ENCODE data around the gene CNOT1.
A peak's percentile ranks its signal among the peaks of the same experiment; 100 is the strongest.
"Not testable (repeated sequence)": the region's sequence is repeated elsewhere in the genome, so short reads cannot be mapped to it uniquely, and the experiment has no call there.

Gene CNOT1

DNA sequence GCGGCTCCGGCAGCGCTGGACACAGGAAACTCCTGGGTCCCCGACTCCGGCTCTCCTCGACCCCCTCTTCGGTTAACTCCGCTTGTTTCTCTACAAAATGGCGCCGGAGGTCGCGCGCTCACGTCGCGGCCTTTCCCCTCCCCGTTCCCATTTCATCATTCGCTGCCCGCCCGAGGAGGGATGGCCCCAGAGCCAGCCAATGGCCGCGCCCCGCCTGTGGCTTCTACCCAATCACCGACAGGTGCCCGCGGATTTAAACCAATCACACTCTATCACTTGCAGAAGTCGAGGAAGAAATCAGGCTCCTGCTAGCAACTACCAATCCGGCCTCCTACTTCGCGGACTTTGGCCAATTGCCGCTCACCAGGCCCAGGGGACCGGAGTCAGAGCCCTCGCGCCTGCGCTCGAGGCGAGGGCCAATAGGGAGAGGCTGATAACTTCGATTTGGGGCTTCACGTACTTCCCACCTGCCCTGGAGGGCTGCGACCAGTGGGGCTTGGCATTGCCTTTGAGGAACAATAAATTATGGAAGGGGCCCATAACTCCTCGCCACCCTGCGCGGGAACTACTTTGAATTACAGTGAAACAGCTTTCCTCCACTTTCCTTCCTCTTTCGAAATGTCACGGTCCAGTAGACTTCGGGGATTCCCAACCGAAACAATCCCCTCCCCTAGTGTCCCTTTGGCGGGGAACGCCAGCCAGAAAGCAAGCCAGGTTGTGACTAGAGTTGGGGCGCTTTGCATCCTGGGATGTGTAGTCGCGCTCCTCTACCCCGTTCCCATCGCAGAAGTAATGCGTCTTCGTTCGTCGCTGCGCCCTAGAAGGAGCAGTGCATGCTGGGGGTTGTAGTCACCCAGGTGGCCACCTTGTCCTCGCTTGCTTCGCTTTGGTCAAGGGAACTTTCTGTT, at the start of gene CNOT1:
CNOT1 (minus strand) TSS at position 94 of the 908 bp plus-strand sequence. CDS start 30,489 bp downstream, outside the sequence.
- DNase-seq: peak; percentile 98

DNA sequence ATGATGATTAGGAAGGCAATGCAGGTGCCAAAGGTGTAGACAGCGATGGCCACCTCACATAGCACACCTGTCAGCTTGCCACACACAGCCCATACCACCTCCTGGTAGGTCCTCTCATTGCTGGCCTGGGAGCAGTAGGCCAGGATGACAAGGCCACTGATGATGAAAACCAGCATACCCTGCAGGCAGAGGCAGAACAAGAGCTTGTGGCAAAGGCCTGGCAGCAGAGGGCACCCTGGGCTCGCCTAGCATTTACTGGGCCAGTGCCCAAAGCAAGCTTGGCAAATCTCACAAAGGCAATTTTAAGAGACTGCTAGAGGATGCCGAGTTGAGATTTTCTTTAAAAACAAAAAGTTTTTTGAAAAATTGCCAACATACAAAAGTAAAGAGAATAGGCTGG, 49.1 kb upstream of the CNOT1 start:
- DNase-seq: peak; percentile 23

GRCh38 chr16:58678269-58678668, 48.6 kb upstream of the CNOT1 start:
- no peak for DNase-seq

GRCh38 chr16:58670946-58671583, 41.4 kb upstream of the CNOT1 start:
- no peak for DNase-seq

DNA sequence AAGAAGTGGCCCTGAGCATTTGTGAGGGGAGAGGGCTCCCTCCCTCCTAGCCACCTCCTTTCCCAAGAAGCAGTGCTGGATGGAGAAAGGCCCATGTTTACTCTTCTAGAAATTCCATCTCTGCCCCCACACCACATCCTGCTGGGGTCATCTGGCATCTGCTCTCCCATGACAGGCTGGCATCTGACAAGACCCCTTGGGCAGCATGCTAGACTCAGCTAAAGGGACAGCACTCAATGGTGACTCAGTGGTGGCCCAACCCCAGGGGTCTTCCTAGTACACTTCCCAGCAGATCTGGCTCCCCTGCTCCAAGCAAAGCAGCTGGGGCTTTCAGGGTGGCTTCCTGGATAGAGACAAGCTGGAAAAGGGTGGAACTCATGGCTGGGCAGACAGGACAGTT, 40.6 kb upstream of the CNOT1 start:
- no peak for DNase-seq

GRCh38 chr16:58665200-58665599, 35.6 kb upstream of the CNOT1 start:
- no peak for DNase-seq

GRCh38 chr16:58661199-58661830, 31.7 kb upstream of the CNOT1 start:
- peak; percentile 89 for DNase-seq

DNA sequence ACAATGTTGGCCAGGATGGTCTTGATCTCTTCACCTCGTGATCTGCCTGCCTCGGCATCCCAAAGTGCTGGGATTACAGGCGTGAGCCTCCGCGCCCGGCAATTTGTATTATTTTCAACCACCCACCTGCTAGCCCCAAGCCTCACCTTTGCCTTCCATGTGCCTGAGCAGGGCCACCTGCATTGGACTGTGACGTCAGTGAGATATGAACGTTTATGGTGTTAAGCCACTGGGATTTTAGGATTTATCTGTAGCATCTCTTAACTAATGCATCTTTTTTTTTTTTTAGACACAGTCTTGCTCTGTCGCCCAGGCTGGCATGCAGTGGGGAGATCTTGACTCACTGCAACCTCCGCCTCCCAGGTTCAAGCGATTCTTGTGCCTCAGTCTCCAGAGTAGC, 30.3 kb upstream of the CNOT1 start:
- not testable (repeated sequence) for DNase-seq

GRCh38 chr16:58658796-58659211, 29.2 kb upstream of the CNOT1 start:
- DNase-seq: no peak

DNA sequence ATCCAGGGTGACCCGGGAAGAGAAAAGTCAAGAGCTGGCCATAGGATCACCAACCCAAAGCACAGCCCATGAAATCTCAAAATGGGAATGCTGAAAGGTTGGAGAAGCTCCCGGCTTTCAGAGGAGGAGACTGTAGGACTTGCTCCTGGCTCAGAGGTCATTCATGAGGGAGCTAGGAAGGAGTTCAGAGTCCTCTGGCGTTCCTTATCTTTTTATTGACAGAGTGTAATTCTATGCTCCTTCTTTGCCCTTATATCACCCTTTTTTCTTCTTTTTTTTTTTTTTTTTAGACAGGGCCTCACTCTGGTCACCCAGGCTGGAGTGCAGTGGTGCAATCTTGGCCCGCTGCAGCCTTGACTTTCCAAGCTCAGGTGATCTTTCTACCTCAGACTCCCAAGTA, 27.3 kb upstream of the CNOT1 start:
- no peak for DNase-seq

DNA sequence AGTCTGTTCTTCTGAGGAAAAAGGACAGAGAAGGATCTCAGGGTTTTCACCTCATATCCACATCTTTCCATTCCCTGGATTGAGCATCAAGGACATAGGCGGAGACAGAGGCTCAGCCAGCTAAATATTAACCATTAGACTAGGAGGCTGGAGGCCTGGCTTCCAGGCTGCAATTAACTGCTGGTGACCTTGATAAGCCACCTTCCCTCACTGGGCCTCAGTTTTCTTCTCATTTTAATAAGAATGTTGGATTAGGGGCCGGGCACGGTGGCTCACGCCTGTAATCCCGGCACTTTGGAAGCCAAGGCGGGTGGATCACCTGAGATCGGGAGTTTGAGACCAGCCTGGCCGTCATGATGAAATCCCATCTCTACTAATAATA, 25.6 kb upstream of the CNOT1 start:
- peak; percentile 9 for DNase-seq

- no peak for DNase-seq
These were observed 25.1 kb upstream of the CNOT1 start for GRCh38 chr16:58654560-58655214.

- DNase-seq: no peak
These were observed 23.1 kb upstream of the CNOT1 start for GRCh38 chr16:58652741-58653140.

- no peak for DNase-seq
These were observed 22.3 kb upstream of the CNOT1 start for GRCh38 chr16:58651965-58652348.

- no peak for DNase-seq
These were observed 20.1 kb upstream of the CNOT1 start for GRCh38 chr16:58649707-58650106.

DNA sequence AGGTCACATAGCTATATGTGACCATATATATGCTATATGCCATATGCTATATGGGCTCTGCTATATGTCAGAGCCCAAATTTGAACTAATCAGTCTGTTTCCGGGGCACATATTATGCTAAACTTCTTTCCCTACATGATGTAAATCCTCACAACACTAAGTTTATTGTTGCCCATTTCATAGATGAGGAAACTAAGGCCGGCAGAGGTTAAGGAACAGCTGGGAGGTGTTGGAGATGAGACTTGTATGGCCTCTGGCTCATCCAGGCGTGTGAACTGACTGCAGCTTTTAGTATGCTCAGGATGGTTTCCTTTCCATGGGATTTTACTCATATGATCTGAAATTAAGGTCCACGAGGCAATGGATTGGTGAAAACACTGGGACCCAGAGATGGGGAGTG, 17.5 kb upstream of the CNOT1 start:
- no peak for DNase-seq

GRCh38 chr16:58644765-58645487, 15.3 kb upstream of the CNOT1 start:
- DNase-seq: peak; percentile 46

GRCh38 chr16:58644108-58644507, 14.5 kb upstream of the CNOT1 start:
- no peak for DNase-seq

- no peak for DNase-seq
These were observed 11.3 kb upstream of the CNOT1 start for GRCh38 chr16:58640949-58641348.

- DNase-seq: peak; percentile 8
These were observed 10.2 kb upstream of the CNOT1 start for GRCh38 chr16:58639836-58640235.

DNA sequence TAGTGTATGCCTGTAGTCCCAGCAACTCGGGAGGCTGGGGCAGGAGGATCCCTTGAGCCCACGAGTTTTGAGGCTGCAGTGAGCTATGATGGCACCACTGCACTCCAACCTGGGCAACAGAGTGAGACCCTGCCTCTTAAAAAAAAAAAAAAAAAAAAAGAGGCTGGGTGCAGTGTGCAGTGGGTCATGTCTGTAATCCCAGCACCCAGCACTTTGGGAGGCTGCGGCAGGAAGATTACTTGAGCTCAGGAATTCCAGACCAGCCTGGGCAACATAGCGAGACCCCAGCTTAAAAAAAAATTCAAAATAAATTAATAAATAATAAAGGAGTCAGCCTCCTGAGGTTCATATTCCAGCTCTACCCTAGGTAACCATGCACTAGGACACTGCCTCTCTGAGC, 9.6 kb upstream of the CNOT1 start:
- no peak for DNase-seq
